Thyroid gland (tissue), 4 donors: ENCODE data around the gene INPP4B. TPM values are rescaled to one million over a fixed set of nuclear protein-coding genes. Genes with fewer than 3 reads are reported as not detected.

Source experiments
- DNase-seq, 2 donors: peaks; one replicate each; pipeline ENCODE4 v3.0.0-alpha.2; 2019
- H3K27ac ChIP-seq, 3 donors: fragments of 200-600 bp; sonication (generic); 1 replicate in 2 of 3; 2 replicates in 1 of 3; pipeline ENCODE4 v1.5.1; 2016 to 2019; ENCODE audit warnings: mild to moderate bottlenecking in 1 of 3, moderate library complexity in 1 of 3
- H3K27me3 ChIP-seq: fragments of 200-600 bp; sonication (generic); one replicate; pipeline ENCODE4 v1.5.1; 2019
- H3K36me3 ChIP-seq, 2 donors: fragments of 200-600 bp; sonication (generic); one replicate each; pipeline ENCODE4 v1.5.1; 2016 to 2019
- H3K4me1 ChIP-seq, 2 donors: fragments of 200-600 bp; sonication (generic); one replicate each; pipeline ENCODE4 v1.5.1; 2017 to 2019
- H3K4me3 ChIP-seq, 3 donors: fragments of 200-600 bp; sonication (generic); replicated peaks in 1 of 3; 1 replicate in 2 of 3; 2 replicates in 1 of 3; pipeline ENCODE4 v1.5.1; 2016; ENCODE audit warnings: mild to moderate bottlenecking in 1 of 3
- H3K9me3 ChIP-seq: fragments of 200-600 bp; sonication (generic); one replicate; pipeline ENCODE4 v1.5.1; 2017
- POLR2A ChIP-seq, 2 donors: fragments of 450-650 bp; IDR thresholded peaks; one replicate each; pipeline ENCODE4 v1.6.1; 2017; ENCODE audit warnings: antibody characterized with exemption in 2 of 2, mild to moderate bottlenecking in 2 of 2, moderate library complexity in 1 of 2
- WGBS, 2 donors: methylation state at CpG; one replicate each; pipeline ENCODE4 v1.1.5; 2017; 5-methylcytosine and 5-hydroxymethylcytosine counted together
- intact Hi-C: fragments of 100-400 bp; cut with DNase I; formaldehyde crosslinking; loops from one replicate; pipeline ENCODE4 v1.15.1; 2023
- total RNA-seq, 4 donors: library from RNA; depleted of rRNA; stranded (reverse); fragments of >200 nt; gene quantifications; one replicate each; pipeline ENCODE4 v1.2.3, GENCODE V29; 2016
- TF ChIP-seq, protein P1 (sequence below), 6 experiments: fragments of 200-600 bp in 3 of 6; fragments of 450-650 bp in 3 of 6; sonication (generic) in 3 of 6; IDR thresholded peaks; one replicate each; pipeline ENCODE4 v1.5.1; 2016 to 2019; ENCODE audit warnings: antibody characterized with exemption in 6 of 6, mild to moderate bottlenecking in 2 of 6, inconsistent platforms in 1 of 6, moderate library complexity in 1 of 6

The INPP4B gene
- total RNA-seq, 4 donors from 2014 or later, result 8.0 to 22.1 (median 12.0) TPM

DNA sequence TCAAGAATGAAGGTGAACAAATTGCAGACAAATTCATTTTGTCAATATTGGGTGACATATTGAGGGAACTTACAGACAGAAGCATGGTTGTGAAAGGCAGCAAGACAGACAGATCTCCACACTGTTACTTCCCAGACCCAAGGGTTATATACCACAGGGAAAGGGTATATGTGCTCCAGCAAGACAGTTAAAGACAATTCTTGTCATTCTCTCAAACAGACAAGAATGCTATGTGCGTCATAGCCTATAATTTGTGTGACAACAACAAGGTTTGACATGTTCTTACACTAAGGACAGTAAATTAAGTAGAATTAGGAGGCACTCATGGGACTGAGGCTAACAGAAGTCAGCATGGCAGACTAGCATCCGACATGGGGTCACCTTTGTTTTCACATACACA lies 214.3 kb downstream of the INPP4B start:
- H3K9me3 ChIP-seq, result no peaks in the 10 kb centered on the region
- H3K4me3 ChIP-seq, result no peak overlapping the region
- no peak overlapping the region for H3K27ac ChIP-seq
- no peaks in the 10 kb centered on the region for H3K4me1 ChIP-seq
- no peaks in the 10 kb centered on the region for H3K36me3 ChIP-seq
- WGBS, 2 donors, result 90 to 96% methylated on average over 2 of the region's 2 CpGs
- H3K27me3 ChIP-seq, result no peaks in the 10 kb centered on the region
- no peak for DNase-seq
- intact Hi-C loops, result no loop called here
- TF ChIP-seq, protein P1, sequence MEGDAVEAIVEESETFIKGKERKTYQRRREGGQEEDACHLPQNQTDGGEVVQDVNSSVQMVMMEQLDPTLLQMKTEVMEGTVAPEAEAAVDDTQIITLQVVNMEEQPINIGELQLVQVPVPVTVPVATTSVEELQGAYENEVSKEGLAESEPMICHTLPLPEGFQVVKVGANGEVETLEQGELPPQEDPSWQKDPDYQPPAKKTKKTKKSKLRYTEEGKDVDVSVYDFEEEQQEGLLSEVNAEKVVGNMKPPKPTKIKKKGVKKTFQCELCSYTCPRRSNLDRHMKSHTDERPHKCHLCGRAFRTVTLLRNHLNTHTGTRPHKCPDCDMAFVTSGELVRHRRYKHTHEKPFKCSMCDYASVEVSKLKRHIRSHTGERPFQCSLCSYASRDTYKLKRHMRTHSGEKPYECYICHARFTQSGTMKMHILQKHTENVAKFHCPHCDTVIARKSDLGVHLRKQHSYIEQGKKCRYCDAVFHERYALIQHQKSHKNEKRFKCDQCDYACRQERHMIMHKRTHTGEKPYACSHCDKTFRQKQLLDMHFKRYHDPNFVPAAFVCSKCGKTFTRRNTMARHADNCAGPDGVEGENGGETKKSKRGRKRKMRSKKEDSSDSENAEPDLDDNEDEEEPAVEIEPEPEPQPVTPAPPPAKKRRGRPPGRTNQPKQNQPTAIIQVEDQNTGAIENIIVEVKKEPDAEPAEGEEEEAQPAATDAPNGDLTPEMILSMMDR (IDR thresholded peaks at IDR 0.05), result no peak
- no peak for TF ChIP-seq POLR2A (IDR thresholded peaks at IDR 0.05)

- no peak overlapping the region for H3K27ac ChIP-seq
- H3K36me3 ChIP-seq, result no peaks in the 10 kb centered on the region
- no peak for TF ChIP-seq POLR2A (IDR thresholded peaks at IDR 0.05)
- TF ChIP-seq, protein P1 (IDR thresholded peaks at IDR 0.05), result no peak
- DNase-seq, result no peak
- H3K9me3 ChIP-seq, result no peaks in the 10 kb centered on the region
- WGBS, 2 donors, result 88% methylated on average over 2 of the region's 2 CpGs
- H3K4me3 ChIP-seq, result no peak overlapping the region
- H3K27me3 ChIP-seq, result no peaks in the 10 kb centered on the region
- intact Hi-C loops, result no loop called here
- no peaks in the 10 kb centered on the region for H3K4me1 ChIP-seq
Measured at GRCh38 chr4:142615324-142615665, 230.8 kb downstream of the INPP4B start.

DNA sequence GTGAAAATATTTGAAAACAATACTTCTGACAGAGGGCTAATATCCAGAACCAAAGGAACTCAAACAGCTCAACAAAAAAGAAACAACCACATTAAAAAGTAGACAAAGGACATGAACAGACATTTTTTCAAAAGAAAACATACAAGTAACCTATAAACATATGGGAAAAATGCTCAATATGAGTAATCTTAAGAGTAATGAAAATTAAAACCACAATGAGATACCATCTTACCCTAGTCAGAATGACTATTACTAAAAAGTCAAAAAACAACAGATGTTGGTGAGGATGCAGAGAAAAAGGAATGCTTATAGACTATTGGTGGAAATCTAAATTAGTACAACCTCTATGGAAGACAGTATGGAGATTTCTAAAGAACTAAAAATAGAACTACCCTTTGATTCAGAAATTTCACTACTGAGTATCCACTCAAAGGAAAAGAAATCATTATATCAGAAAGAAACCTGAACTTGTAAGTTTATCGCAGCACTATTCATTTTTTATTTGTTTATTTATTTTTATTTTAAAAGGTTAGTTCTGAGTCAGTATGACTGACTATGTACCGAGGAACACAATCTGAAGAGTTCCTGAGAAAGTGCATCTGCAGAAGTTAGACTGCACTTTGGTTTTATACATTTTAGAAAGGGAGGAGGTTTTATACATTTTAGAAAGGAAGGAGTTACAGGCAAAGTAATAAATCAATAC lies 231.3 kb downstream of the INPP4B start:
- Histone ChIP-seq H3K36me3 (no peaks in the 10 kb centered on the region), H3K4me3 (no peak overlapping the region), H3K27me3 (no peaks in the 10 kb centered on the region), H3K27ac (no peak overlapping the region), H3K4me1 (no peaks in the 10 kb centered on the region), H3K9me3 (no peaks in the 10 kb centered on the region)
- no peak for TF ChIP-seq POLR2A (IDR thresholded peaks at IDR 0.05)
- TF ChIP-seq, protein P1 (IDR thresholded peaks at IDR 0.05), result no peak
- no peak for DNase-seq
- WGBS, 2 donors, result 93 to 94% methylated on average over 2 of the region's 2 CpGs
- intact Hi-C loops, result no loop called here

- Histone ChIP-seq H3K27me3 (no peaks in the 10 kb centered on the region), H3K4me1 (no peaks in the 10 kb centered on the region), H3K27ac (no peak overlapping the region), H3K36me3 (no peaks in the 10 kb centered on the region), H3K9me3 (no peaks in the 10 kb centered on the region), H3K4me3 (no peak overlapping the region)
- TF ChIP-seq, protein P1 (IDR thresholded peaks at IDR 0.05), result no peak
- DNase-seq, result no peak
- intact Hi-C loops, result no loop called here
- WGBS, 2 donors, result 96% methylated on average over 1 of the region's 1 CpG
Measured at GRCh38 chr4:142607976-142608375, 238.1 kb downstream of the INPP4B start.

DNA sequence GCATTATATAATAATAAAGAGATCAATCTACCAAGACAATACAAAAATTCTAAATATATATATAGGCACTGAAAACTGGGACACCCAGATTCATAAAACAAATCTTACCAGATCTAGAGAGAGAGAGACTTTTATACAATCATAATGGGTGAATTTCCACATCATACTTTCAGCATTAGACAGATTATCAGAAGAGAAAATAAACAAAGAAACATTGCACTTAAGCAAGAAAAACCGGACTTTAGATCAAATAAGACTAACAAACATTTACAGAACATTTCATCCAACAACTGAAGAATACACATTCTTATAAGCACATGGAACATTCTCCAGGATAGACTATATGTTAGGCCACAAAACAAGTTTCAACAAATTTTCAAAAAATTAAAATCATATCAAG lies 245.1 kb downstream of the INPP4B start:
- Histone ChIP-seq H3K27ac (no peak overlapping the region), H3K36me3 (no peaks in the 10 kb centered on the region), H3K27me3 (no peaks in the 10 kb centered on the region), H3K4me3 (no peak overlapping the region), H3K9me3 (no peaks in the 10 kb centered on the region), H3K4me1 (no peaks in the 10 kb centered on the region)
- TF ChIP-seq, protein P1 (IDR thresholded peaks at IDR 0.05), result no peak
- TF ChIP-seq POLR2A (IDR thresholded peaks at IDR 0.05), result no peak
- 91 to 94% methylated on average over 1 of the region's 1 CpG for WGBS, 2 donors
- intact Hi-C loops, result no loop called here
- no peak for DNase-seq
